ENCODE data around the gene RFT1.

The RFT1 gene

GRCh38 chr3:53042651-53043050, 87.6 kb downstream of the RFT1 start:
- Histone ChIP-seq H3K9me3 (ENCODE audit: insufficient read depth, low read depth, low read length) (no peaks in the 10 kb centered on the region), H3K9ac (ENCODE audit: low read depth, low read length) (no peak overlapping the region), H3K27me3 (ENCODE audit: insufficient read depth, low read length) (peaks cover 38% of the 10 kb centered on the region), H3K27ac (ENCODE audit: low read length) (no peak overlapping the region), H3K4me3 (ENCODE audit: low read length) (no peak overlapping the region), H3K36me3 (ENCODE audit: insufficient read depth, low read depth, low read length) (no peaks in the 10 kb centered on the region), H3K4me1 (ENCODE audit: insufficient read depth, low read length) (peaks cover 7% of the 10 kb centered on the region)

GRCh38 chr3:53040351-53040820, 89.8 kb downstream of the RFT1 start:
- Histone ChIP-seq H3K4me3 (ENCODE audit: low read length) (no peak overlapping the region), H3K36me3 (ENCODE audit: insufficient read depth, low read depth, low read length) (no peaks in the 10 kb centered on the region), H3K27ac (ENCODE audit: low read length) (no peak overlapping the region), H3K27me3 (ENCODE audit: insufficient read depth, low read length) (peaks cover 23% of the 10 kb centered on the region), H3K4me1 (ENCODE audit: insufficient read depth, low read length) (peaks cover 15% of the 10 kb centered on the region), H3K9ac (ENCODE audit: low read depth, low read length) (no peak overlapping the region), H3K9me3 (ENCODE audit: insufficient read depth, low read depth, low read length) (no peaks in the 10 kb centered on the region)

DNA sequence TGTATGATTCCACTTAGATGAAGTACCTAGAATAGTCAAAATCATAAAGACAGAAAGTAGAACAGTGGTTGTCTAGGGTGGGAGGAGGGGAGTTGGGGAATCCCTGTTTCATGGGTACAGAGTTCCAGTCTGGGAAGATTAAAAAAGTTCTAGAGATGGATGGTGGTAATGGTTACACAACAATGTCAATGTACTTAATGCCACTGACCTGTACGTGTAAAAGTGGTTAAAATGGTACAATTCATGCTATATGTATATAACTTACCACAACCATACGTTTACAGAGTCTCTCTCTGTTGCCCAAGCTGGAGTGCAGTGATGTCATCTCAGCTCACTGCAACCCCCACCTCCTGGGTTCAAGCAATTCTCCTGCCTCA, 90.9 kb downstream of the RFT1 start:
- Histone ChIP-seq H3K36me3 (ENCODE audit: insufficient read depth, low read depth, low read length) (no peaks in the 10 kb centered on the region), H3K9ac (ENCODE audit: low read depth, low read length) (no peak overlapping the region), H3K27ac (ENCODE audit: low read length) (no peak overlapping the region), H3K27me3 (ENCODE audit: insufficient read depth, low read length) (peaks cover 18% of the 10 kb centered on the region), H3K4me3 (ENCODE audit: low read length) (no peak overlapping the region), H3K9me3 (ENCODE audit: insufficient read depth, low read depth, low read length) (no peaks in the 10 kb centered on the region), H3K4me1 (ENCODE audit: insufficient read depth, low read length) (peaks cover 15% of the 10 kb centered on the region)

DNA sequence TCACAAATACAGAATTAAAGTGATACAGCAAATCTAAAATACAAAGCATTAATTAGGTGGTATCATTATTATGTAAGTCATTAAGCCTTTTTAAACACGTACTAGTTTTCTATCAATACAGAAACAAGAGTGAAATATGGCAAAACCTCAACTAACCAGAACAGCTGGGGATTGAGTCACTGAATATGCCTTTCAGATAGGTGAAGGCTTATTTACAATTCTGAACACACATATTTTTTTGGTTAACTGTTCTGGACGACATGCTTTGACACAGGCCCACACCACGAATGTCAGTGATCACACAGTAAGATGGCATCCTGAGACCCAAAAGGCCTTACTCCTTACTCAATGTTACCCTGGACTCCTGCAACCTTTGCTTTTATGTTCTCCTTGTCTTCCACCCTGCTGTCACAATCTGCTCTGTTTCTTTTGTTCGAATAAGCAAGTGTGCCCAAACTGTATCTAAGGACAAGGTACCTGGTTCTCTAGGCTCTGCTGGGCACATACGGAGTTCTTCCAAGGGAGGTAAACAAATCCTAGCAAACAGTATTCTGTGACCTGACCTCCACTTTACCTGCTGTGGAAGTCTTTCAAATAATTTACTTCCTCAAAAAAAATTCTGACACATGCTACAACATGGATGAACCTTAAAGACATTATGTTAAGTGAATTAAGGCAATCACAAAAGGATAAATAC, 91.4 kb downstream of the RFT1 start:
- Histone ChIP-seq H3K27me3 (ENCODE audit: insufficient read depth, low read length) (peaks cover 13% of the 10 kb centered on the region), H3K9me3 (ENCODE audit: insufficient read depth, low read depth, low read length) (no peaks in the 10 kb centered on the region), H3K27ac (ENCODE audit: low read length) (no peak overlapping the region), H3K36me3 (ENCODE audit: insufficient read depth, low read depth, low read length) (no peaks in the 10 kb centered on the region), H3K4me1 (ENCODE audit: insufficient read depth, low read length) (peaks cover 15% of the 10 kb centered on the region), H3K4me3 (ENCODE audit: low read length) (no peak overlapping the region), H3K9ac (ENCODE audit: low read depth, low read length) (no peak overlapping the region)
